ENCODE measurements around the gene RAB37.

The RAB37 gene, protein sequence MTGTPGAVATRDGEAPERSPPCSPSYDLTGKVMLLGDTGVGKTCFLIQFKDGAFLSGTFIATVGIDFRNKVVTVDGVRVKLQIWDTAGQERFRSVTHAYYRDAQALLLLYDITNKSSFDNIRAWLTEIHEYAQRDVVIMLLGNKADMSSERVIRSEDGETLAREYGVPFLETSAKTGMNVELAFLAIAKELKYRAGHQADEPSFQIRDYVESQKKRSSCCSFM

DNA sequence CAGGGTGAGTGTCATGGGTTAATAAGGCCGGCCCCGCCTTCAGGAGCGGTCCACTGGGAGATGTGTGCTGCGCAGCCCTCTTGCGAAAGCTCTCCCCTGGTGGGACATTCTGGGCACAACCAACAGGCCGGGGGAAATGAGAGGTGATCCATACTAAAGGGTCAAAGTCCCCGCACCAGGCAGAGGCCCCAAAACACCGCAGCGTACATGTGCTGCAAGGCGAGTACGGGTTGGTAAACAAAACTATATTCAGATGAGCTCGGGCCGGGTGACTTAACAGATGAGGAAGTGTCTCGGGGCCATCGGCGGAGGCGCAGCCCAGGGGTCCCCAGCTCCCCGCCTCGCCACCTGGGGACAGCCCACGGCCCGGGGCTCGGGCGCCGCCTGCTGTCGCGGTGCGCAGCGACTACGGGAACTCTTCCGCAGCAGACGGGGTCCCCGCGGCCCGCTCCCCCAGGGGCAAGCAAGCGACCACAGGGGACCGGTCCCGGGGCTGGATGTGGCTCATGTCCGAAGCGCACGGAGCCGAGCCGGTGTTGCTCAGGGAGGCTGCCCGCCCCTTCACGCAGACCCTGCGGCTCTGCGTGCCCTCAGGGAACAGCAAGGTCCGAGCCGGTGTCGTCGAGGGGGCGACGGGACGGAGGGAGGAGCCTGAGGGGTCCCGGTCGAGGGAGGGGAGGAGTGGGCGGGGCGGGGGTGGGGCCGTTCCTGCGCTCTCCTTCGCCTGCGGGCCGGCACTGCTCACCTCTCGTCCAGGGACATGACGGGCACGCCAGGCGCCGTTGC lies at the start of gene RAB37:
TSS of gene RAB37 (plus strand) at position 744 of the 786 bp plus-strand sequence. CDS start at position 761, 17 bp downstream.
- peak; percentile 48 for DNase-seq

DNA sequence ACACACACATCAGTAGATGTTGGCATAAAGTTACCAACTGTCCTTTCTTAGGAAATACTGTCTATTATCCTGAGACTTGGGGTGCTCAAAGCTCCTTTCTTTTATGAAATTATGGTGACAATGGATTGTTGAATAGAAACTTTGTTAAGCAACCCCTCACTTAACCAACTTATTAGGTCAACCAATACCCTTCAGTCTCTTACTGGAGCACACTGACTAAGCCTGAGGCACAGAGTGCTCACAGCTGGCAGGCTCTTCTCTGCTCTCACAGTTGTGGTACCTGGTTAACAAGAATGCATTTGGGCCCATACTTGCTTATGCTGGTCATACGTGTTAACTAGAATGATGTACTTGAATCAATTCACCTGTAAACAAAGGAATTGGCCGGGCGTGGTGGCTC lies 49.2 kb upstream of the RAB37 start:
- no peak for DNase-seq

DNA sequence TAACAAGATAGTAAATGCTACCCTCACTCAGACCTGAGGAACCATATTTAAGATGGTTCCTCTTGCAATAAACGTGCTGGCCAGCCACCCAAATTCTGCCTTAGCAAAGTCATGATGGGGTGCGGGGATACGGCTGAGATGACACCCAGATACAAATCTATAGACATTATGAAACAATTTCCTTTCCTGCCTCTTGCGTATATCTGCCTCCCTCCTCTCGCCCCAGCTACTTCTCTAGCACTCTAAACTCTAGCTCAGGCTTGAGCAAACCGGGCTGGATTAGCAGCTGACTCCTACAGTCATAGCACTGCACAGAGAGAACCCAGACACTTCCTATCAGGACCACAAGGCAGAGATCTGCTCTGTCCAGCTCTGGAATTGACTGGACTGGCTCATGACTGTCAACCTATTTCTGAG lies 46.6 kb upstream of the RAB37 start:
- DNase-seq, result peak; percentile 49

DNA sequence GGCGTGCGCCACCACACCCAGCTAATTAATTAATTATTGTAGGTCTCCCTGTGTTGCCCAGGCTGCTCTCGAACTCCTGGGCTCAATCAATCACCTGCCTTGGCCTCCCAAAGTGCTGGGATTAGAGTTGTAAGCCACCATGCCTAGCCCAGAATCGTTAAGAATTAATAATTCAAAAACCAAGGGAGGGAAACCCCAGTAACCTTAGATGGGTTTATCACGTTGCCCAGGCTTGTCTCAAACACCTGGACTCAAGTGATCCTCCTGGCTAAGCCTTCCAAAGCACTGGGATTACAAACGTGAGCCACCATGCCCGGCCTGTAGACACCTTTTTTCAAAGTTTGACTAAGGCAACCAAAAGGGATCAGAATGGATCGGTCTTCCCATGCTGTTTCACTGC lies 45.9 kb upstream of the RAB37 start:
- DNase-seq, result no peak

DNA sequence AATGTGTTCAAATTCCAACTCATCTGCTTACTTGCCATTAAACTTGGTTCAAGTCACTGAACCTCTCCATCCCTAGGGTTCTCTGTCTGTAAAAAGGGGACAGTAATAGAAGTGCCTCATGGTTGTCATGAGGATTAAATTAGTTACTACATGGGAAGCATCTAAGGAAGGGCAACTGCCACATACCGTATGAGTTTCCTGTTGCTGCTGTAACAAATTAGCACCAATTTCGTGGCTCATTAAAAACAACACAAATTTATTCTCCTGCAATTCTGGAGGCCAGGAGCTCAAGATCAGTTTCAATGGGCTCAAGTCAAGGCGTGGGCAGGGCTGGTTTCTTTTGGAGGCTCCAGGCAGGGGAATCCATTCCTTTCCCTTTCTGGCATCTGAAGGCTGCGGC lies 43.0 kb upstream of the RAB37 start:
- no peak for DNase-seq

DNA sequence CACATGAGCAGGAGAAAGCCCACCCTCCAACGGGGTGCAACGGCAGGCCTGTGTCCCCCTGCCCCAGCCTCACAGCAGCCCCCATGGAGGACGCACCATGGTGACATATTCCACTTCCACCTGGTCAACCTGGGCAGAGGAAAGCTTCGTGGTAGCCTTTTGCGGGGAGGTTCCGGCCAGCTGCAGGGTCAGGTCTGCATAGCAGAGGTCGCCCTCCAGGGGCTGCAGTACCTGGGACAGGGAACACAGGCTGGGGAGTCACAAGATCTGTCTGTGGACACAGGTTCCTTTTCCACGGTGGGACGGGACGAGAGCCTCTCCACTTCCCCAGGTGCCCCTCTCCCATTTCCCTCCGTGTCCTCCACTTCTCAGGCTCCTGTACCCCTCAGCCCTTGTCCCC lies 41.4 kb upstream of the RAB37 start:
- no peak for DNase-seq

DNA sequence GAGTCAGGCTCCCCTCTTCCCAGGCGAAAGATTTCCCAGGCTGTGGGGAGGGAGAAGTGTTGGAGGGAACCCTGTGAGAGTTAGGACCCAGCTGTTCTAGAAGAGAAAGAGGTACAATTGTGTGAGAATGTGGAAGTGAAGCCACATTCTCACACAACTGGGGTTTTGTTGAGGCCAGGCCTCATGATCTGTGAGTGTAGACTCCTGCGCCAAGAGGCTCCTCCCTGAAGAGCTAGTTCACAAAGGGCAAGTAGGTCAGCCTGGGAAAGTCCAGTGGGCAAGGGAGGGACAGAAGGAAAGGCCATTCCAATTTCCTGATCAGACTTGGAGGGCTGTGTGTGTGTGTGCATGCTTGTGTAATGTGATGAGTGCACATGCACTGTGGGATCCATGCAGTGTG lies 39.5 kb upstream of the RAB37 start:
- no peak for DNase-seq

DNA sequence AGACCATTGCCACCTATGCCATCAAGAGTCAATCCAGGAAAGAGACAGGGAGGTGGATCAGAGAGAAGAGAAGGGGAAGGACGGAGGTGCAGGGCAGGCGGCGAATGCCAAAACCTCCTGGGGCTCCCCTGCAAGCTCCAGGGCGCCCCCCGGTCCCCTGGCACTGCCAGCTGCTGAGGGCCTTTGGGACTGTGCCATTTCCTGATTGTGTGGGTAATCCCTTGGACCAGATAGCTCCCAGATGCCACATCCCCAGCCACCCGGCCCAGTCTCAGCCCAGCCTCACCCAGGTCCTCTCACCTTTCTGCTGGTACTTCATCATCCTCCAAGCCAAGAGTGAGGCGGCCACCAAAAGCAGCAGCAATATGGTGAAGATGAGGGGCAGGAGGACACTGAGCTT lies 39.0 kb upstream of the RAB37 start:
- no peak for DNase-seq

DNA sequence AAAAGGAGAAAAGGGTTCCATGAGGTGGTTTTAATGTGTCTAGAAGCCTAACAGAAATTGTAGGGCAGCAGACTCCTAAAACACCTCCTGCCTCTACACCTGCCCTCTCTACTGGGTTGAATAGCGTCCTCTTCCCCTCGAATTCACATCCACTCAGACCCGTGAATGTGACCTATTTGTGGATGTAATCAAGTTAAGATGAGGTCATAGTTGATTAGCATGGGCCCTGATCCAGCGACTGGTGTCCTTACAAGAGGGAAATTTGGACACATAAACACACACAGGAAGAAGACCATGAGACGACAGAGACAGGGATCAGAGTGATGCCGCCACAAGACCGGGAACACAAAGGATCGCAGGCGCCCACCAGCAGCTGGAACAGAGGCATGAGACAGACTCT lies 37.8 kb upstream of the RAB37 start:
- DNase-seq, result no peak

DNA sequence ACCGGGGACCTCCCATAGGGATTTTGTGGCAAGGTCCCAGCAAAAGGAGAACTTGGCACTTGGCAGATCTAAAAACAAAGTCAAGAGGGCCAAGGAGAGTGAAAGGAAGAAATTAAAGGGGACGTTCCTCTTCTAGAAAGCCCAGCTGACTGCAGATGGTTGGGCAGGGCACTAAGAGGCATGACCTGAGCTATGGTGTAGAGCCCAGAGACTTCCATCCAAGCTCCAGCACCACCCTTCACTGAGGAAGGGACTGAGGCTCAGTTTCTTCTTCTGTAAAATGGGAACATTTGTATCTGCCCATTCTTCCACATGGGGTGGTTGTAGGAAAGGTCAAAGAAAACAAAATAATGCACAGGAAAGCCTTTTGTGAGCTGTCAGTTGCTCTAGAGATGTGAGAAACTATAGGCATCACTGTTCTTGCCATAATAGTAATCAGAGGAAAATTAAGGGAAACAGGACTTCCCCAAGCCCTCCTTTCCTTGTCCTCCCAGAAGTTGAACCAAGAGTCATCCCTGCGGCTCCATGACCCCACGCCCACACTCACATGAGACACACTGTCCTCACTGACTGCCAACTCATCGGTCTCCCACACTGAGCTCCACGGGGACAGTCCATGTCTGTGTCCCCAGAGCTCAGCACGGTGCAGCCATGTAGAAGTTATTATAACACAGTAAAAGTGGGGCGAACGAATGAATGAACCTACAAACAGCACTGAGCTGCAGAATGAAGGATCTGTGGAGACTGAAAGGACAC lies 34.8 kb upstream of the RAB37 start:
- no peak for DNase-seq

DNA sequence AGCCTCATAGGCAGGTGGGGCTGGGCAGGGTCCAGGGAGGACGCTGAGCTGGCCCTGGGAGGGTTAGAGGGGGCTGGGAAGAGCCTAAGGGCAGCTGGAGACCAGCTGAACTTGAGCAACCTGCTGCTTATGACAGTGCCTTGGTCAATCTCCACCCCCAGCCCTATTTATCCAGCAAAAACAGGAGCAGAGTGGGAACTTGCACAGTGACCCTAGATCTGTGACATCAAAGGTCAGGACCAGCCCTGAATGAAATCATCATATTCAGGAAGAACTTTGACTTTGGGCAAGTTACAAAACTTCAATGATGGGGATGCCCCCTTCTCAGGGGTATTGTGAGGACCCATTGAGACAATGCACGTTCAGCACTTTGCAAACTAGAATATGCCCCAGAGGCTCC lies 33.7 kb upstream of the RAB37 start:
- no peak for DNase-seq

DNA sequence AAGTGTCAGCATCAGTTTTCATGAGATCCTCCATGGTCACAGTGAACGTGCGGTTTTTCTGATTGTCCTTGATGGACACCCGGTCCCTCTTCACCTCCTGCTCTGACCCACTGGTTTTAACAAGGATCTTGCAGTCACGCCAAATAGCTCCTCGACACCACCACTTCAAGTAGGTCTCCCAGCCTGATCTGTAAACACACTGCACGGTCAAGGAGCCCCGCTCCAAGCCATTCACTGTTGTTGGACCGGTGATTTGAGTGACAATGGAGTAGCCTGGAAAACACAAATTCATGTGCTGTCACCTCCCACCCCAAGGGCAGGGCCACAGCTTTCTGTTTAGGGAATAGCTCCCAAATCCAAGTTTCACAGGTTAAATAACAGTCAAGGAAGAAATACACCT lies 32.5 kb upstream of the RAB37 start:
- DNase-seq, result no peak

DNA sequence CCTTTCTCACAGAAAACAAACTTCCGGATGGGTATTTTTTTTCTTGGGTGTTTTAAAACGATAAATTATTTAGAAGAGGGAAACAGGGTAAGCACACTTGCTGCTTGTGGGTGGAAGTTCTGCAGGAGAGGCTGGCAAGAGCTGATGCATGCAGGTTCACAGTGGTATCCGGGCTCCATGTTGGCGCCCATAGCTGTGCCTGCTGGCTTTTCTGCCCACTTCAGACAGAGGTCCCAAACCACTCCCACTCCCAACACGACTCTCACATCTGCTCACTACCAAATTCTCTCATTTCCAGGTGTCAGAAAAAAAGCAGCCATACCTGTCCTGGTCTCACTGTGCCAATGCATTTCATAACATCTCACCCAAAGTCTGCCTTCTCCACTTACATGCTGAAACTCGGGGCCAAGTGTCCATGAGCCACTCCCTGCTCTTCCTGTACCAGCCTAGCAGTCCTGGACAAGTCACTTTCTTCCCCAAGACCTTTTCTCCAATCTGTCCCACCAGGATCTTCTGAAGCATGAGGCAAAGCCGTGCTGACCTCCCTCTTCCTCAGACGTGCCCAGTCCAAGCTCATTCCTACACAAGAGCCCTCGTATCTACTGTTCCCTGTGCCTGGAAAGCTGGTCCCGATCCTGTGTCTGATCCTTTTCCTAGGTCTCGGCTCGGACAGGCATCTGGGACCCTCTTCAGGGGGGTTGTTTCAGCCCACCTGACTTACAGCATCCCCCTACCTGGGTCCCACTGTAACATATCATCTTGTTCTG lies 25.8 kb upstream of the RAB37 start:
- DNase-seq, result no peak

DNA sequence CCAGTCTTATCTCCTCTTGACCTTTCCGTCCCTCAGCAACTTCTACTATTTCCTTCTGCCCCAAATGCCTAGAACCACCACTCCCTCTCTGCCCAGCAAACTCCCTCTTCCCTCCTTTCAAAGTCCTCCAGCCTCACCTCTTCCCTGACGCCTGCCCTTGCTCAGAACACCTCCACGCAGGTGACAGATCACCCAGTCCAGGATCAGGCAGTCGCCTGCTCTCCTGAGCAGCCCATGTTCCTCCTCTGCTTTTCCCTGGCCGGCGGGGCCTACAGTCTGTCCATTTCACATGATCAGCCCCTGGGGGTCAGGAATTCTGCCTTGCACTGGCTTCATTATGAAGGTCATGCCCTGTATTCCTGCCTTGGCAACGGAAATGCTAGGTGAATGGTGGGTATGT lies 24.8 kb upstream of the RAB37 start:
- DNase-seq, result no peak

DNA sequence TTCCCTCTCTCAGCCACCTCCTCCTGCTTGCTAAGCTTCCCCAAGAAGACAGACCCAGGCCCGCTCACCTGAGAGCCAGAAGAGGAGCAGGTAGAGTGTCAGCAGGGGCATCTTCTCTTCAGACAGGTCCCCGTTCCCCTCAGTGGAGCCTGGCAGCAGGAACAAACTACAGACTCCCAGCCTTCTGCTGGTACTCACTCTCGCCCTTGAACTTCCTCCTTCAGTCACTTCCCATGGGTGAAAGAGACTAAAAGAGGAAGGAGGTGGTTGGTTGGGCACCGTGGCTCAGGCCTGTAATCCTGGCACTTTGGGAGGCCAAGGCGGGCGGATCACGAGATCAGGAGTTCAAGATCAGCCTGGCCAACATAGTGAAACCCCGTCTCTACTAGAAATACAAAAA lies 24.3 kb upstream of the RAB37 start, which contains the start of gene CD300LF:
TSS of gene CD300LF (minus strand) at position 168 of the 400 bp plus-strand sequence. CDS start at position 111, 57 bp downstream.
- DNase-seq, result no peak

DNA sequence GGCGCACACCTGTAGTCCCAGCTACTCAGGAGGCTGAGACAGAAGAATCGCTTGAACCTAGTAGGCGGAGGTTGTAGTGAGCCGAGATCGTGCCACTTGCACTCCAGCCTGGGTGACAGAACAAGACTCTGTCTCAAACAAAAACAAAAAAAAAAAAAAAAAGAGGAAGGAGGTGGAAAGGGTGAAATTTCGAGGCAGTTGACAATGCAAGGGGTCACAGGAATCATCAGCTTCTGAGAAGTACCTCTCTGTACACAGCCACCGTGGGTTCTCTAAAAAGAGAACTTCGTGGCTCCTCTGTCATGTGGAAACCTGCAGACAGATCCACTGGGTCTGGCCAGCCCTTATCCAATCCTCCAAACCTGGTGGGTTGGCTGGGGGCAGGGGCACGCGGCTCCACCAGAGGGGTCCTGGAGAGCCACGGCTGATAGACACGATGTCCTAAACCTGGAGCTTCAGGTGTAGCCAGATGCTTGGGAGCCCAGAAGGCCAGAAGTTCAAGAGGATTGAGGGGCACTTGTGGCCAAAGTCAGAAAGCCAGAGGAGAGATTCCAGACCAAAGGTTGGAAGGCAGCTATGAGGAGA lies 23.8 kb upstream of the RAB37 start:
- DNase-seq, result no peak

DNA sequence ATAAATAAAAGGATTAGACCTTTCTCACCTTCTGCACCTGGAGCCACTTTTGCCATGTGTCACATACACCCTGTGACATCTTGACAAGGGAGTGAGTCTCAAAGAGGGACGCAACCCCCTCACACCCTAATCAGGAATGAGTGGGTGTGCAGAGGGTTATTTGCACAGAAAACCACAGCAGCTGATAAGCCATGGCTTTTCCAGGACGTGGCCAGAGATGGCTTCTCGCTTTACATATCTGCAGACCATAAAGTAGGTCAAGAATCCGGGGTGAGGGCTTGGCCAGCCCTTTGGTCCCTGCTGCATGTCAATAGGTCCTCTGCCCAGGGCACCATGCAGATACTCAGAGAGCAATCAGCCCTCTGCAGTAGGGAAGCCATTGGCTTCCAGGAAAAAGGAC lies 21.9 kb upstream of the RAB37 start:
- DNase-seq, result no peak

DNA sequence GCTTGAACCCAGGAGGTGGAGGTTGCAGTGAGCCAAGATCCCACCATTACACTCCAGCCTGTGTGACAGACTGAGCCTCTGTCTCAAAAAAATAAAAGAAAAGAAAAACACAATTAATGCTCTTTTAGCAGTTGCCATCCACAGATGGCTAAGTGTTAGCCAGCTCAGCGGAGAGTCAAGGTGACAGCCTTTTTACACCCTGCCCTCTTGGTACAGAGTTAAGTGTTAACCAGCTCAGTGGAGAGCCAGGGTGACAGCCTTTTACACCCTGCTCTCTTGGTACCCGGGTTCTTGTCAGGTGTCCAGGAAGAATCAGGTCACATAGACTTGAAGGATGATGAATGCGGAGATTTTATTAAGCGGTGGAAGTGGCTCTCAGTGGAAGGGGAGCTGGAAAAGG lies 16.6 kb upstream of the RAB37 start:
- DNase-seq, result no peak

DNA sequence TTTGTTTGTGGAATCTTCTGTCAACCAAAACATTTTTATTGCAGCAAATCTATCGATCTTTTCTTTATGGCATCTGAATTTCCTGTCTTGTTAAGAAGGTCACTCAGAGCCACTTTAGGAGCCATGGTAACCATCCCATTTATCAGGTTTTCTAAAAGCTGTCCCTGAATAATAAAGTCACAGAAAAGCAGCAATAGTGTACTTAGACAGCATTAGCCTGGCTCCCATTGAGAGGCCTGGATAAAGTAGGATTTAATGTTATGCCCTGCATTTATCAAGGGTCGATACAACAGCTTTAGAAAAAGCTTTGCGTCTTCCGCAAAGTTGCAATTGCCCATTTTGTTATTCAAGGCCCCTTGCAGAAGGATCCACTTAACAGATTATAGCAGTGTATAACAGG lies 14.3 kb upstream of the RAB37 start:
- DNase-seq, result no peak

DNA sequence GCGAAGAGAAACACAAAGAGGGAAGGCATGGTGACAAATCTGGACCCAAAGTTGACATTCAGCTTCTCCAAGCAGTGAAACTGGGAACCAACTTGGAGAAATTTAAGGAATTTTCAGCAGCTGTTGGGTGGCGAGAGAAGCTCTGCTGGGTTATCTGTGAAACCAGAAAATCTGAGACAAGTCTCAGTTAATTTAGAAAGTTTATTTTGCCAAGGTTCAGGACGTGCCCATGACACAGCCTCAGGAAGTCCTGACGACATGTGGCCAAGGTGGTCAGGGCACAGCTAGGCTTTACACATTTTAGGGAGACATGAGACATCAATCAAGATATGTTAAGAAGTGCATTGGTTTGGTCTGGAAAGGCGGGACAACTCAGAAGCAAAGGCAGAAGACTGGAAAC lies 13.2 kb upstream of the RAB37 start:
- no peak for DNase-seq

DNA sequence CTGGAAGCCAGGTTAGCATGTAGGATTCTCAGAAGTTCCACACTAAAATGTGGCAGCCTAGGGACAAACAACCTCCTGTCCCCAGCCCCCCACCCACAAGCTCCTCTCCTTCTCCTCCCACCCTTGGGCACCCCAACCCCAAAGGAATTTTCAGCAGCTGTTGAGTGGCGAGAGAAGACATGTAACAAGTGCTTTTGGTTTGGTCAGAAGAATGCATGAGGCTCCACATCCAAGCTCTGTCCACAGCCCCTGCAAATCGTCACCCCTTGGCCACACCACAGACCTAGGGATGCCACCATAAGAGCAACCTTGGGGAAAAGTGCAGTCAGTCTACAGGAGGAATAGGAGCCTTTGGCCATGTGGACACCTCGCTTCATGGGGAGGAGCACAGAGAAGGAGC lies 11.9 kb upstream of the RAB37 start:
- no peak for DNase-seq

DNA sequence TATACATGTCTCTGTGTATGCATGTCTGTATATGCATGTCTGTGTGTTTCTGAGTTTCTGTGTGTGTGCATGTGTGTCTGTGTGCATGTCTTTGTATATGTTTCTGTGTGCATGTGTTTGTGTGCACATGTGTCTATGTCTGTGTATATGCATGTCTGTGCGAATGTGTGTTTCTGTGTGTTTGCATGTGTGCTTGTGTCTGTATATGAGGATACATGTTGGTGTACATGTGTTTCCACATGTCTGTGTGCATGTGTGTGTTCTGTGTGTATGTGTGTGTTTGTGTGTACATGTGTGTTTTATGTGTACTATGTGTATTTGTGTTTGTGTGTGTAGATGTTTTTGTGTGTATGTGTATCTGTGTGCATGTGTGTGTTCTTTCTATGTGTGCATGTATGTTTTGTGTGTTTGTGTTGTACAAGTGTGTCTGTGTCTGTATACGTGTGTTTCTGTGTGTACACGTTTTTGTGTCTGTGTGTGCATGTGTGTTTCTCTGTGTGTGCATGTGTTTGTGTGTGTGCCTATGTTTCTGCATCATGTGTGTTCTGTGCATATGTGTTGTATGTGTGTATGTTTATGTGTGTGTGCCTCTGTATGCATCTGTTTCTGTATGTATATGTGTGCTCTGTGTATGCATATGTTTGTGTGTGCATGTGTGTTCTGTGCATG lies 8.9 kb upstream of the RAB37 start:
- no peak for DNase-seq

Data from activated CD4-positive, alpha-beta T cell treated with anti-CD3 and anti-CD28 coated beads, Interleukin-2, Interleukin-6, amounts not matched to agents 100 ng/mL and 50 ng/mL, durations not matched to agents 16 hours and 8 hours (primary cell).